ENCODE data around the gene FUOM. TPM values are rescaled to one million over a fixed set of nuclear protein-coding genes. Genes with fewer than 3 reads are reported as not detected.

FUOM gene
- total and polyA plus RNA-seq, 9 of the 15 experiments (the other 6 are each of a cell fraction or from before 2014, with no cell fraction given), result 1.8 to 96.1 (median 27.0) TPM

DNA sequence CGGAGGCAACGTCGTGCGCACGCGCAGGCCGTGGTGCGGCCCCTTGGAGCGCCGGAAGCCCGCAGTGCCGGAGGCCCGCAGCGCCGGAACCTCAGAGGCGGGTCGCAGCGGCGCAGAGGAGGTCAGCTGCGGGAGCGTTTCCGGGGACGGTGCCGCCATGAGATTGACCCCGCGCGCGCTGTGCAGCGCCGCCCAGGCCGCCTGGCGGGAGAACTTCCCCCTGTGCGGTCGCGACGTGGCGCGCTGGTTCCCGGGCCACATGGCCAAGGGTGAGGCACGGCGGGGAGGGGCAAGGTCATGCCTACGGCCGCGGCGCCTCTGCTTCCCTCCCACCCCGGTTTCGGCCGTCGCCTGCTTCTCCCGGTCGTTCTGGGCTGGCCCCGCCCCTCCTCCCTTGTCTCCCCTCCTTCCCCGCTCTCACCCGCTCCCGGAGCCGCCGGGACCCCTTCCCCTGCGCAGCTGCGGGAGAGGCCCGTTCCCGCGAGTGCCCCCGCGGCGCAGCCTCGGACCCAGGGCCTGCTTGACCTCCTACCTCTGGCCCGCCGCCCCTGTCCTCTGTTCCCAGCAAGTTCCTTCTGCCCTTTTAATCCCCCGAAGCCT lies 36.3 kb upstream of the FUOM start, which contains the start of gene MTG1 (continued):
- TF ChIP-seq, protein P1, sequence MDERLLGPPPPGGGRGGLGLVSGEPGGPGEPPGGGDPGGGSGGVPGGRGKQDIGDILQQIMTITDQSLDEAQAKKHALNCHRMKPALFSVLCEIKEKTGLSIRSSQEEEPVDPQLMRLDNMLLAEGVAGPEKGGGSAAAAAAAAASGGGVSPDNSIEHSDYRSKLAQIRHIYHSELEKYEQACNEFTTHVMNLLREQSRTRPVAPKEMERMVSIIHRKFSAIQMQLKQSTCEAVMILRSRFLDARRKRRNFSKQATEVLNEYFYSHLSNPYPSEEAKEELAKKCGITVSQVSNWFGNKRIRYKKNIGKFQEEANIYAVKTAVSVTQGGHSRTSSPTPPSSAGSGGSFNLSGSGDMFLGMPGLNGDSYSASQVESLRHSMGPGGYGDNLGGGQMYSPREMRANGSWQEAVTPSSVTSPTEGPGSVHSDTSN (CRISPR knock-in tag; IDR thresholded peaks at IDR 0.05; ENCODE audit: low read depth), result no peak
- TF ChIP-seq, protein P1 (tag; conservative IDR thresholded peaks at IDR 0.05; ENCODE audit: low read depth), result no peak
- TF ChIP-seq FOXJ2 (tag; IDR thresholded peaks at IDR 0.05) (no peak), OTX1 (CRISPR knock-in tag; IDR thresholded peaks at IDR 0.05) (0 out of 2 replicates have a peak, but pooled peaks have one; percentile 53), BHLHE40 (IDR thresholded peaks at IDR 0.05; ENCODE audit: low read length) (no peak), ZFP1 (CRISPR knock-in tag; IDR thresholded peaks at IDR 0.05) (no peak), ZC3H8 (IDR thresholded peaks at IDR 0.05) (no peak), RBM22 (IDR thresholded peaks at IDR 0.05; ENCODE audit: low read depth, low read length, poor library complexity, severe bottlenecking) (peak; percentile 48), NELFE (IDR thresholded peaks at IDR 0.05; ENCODE audit: insufficient read depth, insufficient read length) (no peak), RNF2 (IDR thresholded peaks at IDR 0.05) (no peak), NEUROD1 (IDR thresholded peaks at IDR 0.05; ENCODE audit: borderline replicate concordance, low read depth, low read length, partially characterized antibody) (peak; percentile 56), ARID2 (IDR thresholded peaks at IDR 0.05) (no peak), EGR1 (conservative IDR thresholded peaks at IDR 0.05) (peak; percentile 19; the same call in 1 of the 2 replicates), BRF1 (IDR thresholded peaks at IDR 0.05; ENCODE audit: borderline replicate concordance, extremely low read depth, insufficient read length) (no peak), TAF9B (IDR thresholded peaks at IDR 0.05; ENCODE audit: partially characterized antibody) (no peak), RBM39 (optimal IDR thresholded peaks at IDR 0.05; ENCODE audit: low read depth, low read length) (no peak), ASH1L (IDR thresholded peaks at IDR 0.05; ENCODE audit: borderline replicate concordance, low read depth, partially characterized antibody) (no peak), MYC (IDR thresholded peaks at IDR 0.05; ENCODE audit: low read depth, low read length) (peak; percentile 99), MYC (CRISPR knock-in tag; IDR thresholded peaks at IDR 0.05; ENCODE audit: borderline replicate concordance, low read depth) (peak; percentile 82; the same call in 1 of the 2 replicates), ZNF586 (CRISPR knock-in tag; conservative IDR thresholded peaks at IDR 0.05) (no peak), GTF2A2 (tag; IDR thresholded peaks at IDR 0.05) (no peak), JUN (IDR thresholded peaks at IDR 0.05; ENCODE audit: borderline replicate concordance, low read depth, low read length) (peak; percentile 21; the same call in 1 of the 2 replicates), JUN (CRISPR knock-in tag; IDR thresholded peaks at IDR 0.05; ENCODE audit: borderline replicate concordance) (no peak; the same call in 1 of the 2 replicates)
- TF ChIP-seq, protein P2, sequence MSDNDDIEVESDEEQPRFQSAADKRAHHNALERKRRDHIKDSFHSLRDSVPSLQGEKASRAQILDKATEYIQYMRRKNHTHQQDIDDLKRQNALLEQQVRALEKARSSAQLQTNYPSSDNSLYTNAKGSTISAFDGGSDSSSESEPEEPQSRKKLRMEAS (CRISPR knock-in tag; IDR thresholded peaks at IDR 0.05), result peak; percentile 99
- TF ChIP-seq, protein P3, sequence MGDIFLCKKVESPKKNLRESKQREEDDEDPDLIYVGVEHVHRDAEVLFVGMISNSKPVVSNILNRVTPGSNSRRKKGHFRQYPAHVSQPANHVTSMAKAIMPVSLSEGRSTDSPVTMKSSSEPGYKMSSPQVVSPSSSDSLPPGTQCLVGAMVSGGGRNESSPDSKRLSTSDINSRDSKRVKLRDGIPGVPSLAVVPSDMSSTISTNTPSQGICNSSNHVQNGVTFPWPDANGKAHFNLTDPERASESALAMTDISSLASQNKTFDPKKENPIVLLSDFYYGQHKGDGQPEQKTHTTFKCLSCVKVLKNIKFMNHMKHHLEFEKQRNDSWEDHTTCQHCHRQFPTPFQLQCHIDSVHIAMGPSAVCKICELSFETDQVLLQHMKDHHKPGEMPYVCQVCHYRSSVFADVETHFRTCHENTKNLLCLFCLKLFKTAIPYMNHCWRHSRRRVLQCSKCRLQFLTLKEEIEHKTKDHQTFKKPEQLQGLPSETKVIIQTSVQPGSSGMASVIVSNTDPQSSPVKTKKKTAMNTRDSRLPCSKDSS (IDR thresholded peaks at IDR 0.05; ENCODE audit: low read depth, partially characterized antibody), result no peak
- TF ChIP-seq, protein P4, sequence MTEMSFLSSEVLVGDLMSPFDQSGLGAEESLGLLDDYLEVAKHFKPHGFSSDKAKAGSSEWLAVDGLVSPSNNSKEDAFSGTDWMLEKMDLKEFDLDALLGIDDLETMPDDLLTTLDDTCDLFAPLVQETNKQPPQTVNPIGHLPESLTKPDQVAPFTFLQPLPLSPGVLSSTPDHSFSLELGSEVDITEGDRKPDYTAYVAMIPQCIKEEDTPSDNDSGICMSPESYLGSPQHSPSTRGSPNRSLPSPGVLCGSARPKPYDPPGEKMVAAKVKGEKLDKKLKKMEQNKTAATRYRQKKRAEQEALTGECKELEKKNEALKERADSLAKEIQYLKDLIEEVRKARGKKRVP (CRISPR knock-in tag; IDR thresholded peaks at IDR 0.05), result no peak

All from K562 (cell line).